GM23338 (cell line): ENCODE data around the gene ZSWIM5. TPM values are rescaled to one million over a fixed set of nuclear protein-coding genes. Genes with fewer than 3 reads are reported as not detected.

Experiments used
- ATAC-seq: fragments of 200-7000 bp; cut with Tn5 transposase; 3 replicates; pipeline ENCODE4 v1.9.1; 2020
- DNase-seq: peaks from one replicate; pipeline ENCODE4 v3.0.0-alpha.2; 2015; ENCODE audit warnings: low spot score
- H2AFZ ChIP-seq: fragments of 200-600 bp; sonication (generic); 2 replicates; pipeline ENCODE4 v1.8.0; 2016; ENCODE audit warnings: antibody characterized with exemption, mild to moderate bottlenecking, moderate library complexity
- H3F3A ChIP-seq: fragments of 200-600 bp; sonication (generic); replicated peaks from 2 replicates; pipeline ENCODE4 v1.8.0; 2017; ENCODE audit warnings: antibody characterized with exemption, mixed run types, low read depth
- H3K27ac ChIP-seq: fragments of 200-600 bp; sonication (generic); 2 replicates; pipeline ENCODE4 v1.6.1; 2016; ENCODE audit warnings: low read depth
- H3K27me3 ChIP-seq: fragments of 200-600 bp; sonication (generic); 2 replicates; pipeline ENCODE4 v1.8.0; 2016; ENCODE audit warnings: mild to moderate bottlenecking, mixed run types, moderate library complexity; ENCODE audit not compliant: insufficient read depth
- H3K36me3 ChIP-seq: fragments of 200-600 bp; sonication (generic); 2 replicates; pipeline ENCODE4 v1.8.0; 2016; ENCODE audit warnings: mild to moderate bottlenecking; ENCODE audit not compliant: insufficient read depth
- H3K4me1 ChIP-seq: fragments of 200-600 bp; sonication (generic); 2 replicates; pipeline ENCODE4 v1.8.0; 2016; ENCODE audit warnings: mild to moderate bottlenecking, moderate library complexity; ENCODE audit not compliant: insufficient read depth
- H3K4me2 ChIP-seq: fragments of 200-600 bp; sonication (generic); 2 replicates; pipeline ENCODE4 v1.7.1; 2017; ENCODE audit warnings: mixed run types
- H3K4me3 ChIP-seq: fragments of 200-600 bp; sonication (generic); 2 replicates; pipeline ENCODE4 v1.6.1; 2016; ENCODE audit warnings: mixed run types
- H3K79me2 ChIP-seq: fragments of 200-600 bp; sonication (generic); replicated peaks from 2 replicates; pipeline ENCODE4 v1.8.0; 2017; ENCODE audit warnings: mild to moderate bottlenecking; ENCODE audit not compliant: insufficient read depth
- H3K9me2 ChIP-seq: fragments of 200-600 bp; sonication (generic); 2 replicates; pipeline ENCODE4 v1.8.0; 2017; ENCODE audit not compliant: insufficient read depth
- H4K20me1 ChIP-seq: fragments of 200-600 bp; sonication (generic); replicated peaks from 2 replicates; pipeline ENCODE4 v1.8.0; 2017; ENCODE audit warnings: mild to moderate bottlenecking; ENCODE audit not compliant: insufficient read depth
- H3K27ac Mint-ChIP-seq: 2 replicates; pipeline ENCODE4 v1.8.0; 2020; ENCODE audit warnings: inconsistent platforms, mild to moderate bottlenecking, moderate library complexity, mixed read lengths
- H3K27me3 Mint-ChIP-seq: 3 replicates; pipeline ENCODE4 v1.8.0; 2022; ENCODE audit warnings: low read depth, mild to moderate bottlenecking, moderate library complexity, mixed read lengths, inconsistent platforms; ENCODE audit not compliant: insufficient read depth, poor library complexity
- H3K36me3 Mint-ChIP-seq: 3 replicates; pipeline ENCODE4 v1.8.0; 2021; ENCODE audit warnings: low read depth, mild to moderate bottlenecking, inconsistent platforms, moderate library complexity, mixed read lengths
- H3K4me1 Mint-ChIP-seq: 3 replicates; pipeline ENCODE4 v1.8.0; 2020; ENCODE audit warnings: mild to moderate bottlenecking, inconsistent platforms, mixed read lengths
- H3K4me3 Mint-ChIP-seq: 3 replicates; pipeline ENCODE4 v1.8.0; 2021; ENCODE audit warnings: moderate library complexity, mild to moderate bottlenecking, inconsistent platforms, mixed read lengths
- H3K9me3 Mint-ChIP-seq: 3 replicates; pipeline ENCODE4 v1.8.0; 2020; ENCODE audit warnings: moderate library complexity, mild to moderate bottlenecking, inconsistent platforms, mixed read lengths
- EZH2 ChIP-seq: fragments of 200-600 bp; sonication (generic); IDR thresholded peaks from one replicate; pipeline ENCODE4 v1.8.0; 2017; ENCODE audit warnings: antibody characterized with exemption, mild to moderate bottlenecking, low read depth; ENCODE audit not compliant: unreplicated experiment
- EZH2phosphoT487 ChIP-seq: fragments of 200-600 bp; sonication (generic); IDR thresholded peaks from one replicate; pipeline ENCODE4 v1.8.1; 2018; ENCODE audit warnings: antibody characterized with exemption; ENCODE audit not compliant: unreplicated experiment
- JUNB ChIP-seq: IDR thresholded peaks from one replicate; pipeline ENCODE4 v1.6.1; 2016; ENCODE audit warnings: antibody characterized with exemption; ENCODE audit not compliant: unreplicated experiment
- POLR2AphosphoS5 ChIP-seq: IDR thresholded peaks from 2 replicates; pipeline ENCODE4 v1.6.1; 2016; ENCODE audit warnings: antibody characterized with exemption, low read depth
- STAT1 ChIP-seq: IDR thresholded peaks from one replicate; pipeline ENCODE4 v1.6.1; 2016; ENCODE audit warnings: antibody characterized with exemption; ENCODE audit not compliant: unreplicated experiment
- ZNF114 ChIP-seq: fragments of 250-450 bp; sonication (Bioruptor Pico); IDR thresholded peaks from 2 replicates; pipeline ENCODE4 v1.5.0; 2020; ENCODE audit warnings: mild to moderate bottlenecking, moderate library complexity
- ZNF331 ChIP-seq: fragments of 250-450 bp; sonication (Bioruptor Pico); IDR thresholded peaks from 2 replicates; pipeline ENCODE4 v1.5.0; 2020; ENCODE audit warnings: low read depth, mild to moderate bottlenecking, moderate library complexity
- polyA plus RNA-seq: library from polyadenylated mRNA; unstranded; fragments of >200 nt; fragmentation: Nextera tagmentation; extraction: Ambion mirVana; gene quantifications from 2 replicates; pipeline ENCODE4 v1.2.1, GENCODE V29; 2016
- total RNA-seq: library from RNA; depleted of rRNA; stranded (reverse); fragments of >200 nt; shearing (Covaris generic); gene quantifications from 2 replicates; pipeline ENCODE4 v1.2.3, GENCODE V29; 2014
- TF ChIP-seq, protein P1 (sequence below), 2 experiments: fragments of 200-600 bp in 1 of 2; sonication (generic) in 1 of 2; conservative IDR thresholded peaks; 2 replicates each; pipeline versions ENCODE4 v1.5.1 to v1.6.1; 2016 to 2017; ENCODE audit warnings: antibody characterized with exemption in 2 of 2, low read depth in 2 of 2, mild to moderate bottlenecking in 2 of 2, moderate library complexity in 1 of 2
- TF ChIP-seq, protein P2 (sequence below): fragments of 250-450 bp; sonication (Bioruptor Pico); IDR thresholded peaks from 2 replicates; pipeline ENCODE4 v1.5.0; 2020; ENCODE audit warnings: mild to moderate bottlenecking, moderate library complexity

Gene ZSWIM5
- total and polyA plus RNA-seq, 2 experiments from 2014 or later, result 0.65 to 3.6 TPM

DNA sequence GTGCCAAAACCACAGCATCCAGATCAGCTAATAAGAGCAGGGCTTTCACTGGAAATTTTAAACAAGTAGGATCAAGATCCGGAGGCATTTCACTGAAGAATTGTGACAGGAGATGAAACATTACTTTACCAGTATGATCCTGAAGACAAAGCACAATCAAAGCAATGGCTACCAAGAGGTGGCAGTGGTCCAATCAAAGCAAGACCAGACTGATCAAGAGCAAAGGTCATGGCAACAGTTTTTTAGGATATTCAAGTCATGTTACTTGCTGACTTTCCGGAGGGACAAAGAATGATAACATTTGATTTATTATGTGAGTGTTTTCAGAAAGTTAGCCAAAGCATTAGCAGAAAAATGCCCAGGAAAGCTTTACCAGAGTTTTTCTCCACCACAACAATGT, 8.2 kb downstream of the ZSWIM5 start:
- Histone ChIP-seq H3K4me3 (no peak overlapping the region), H2AFZ (no peak overlapping the region), H4K20me1 (no peaks in the 10 kb centered on the region), H3K4me2 (no peak overlapping the region), H3K27me3 (no peaks in the 10 kb centered on the region), H3F3A (no peaks in the 10 kb centered on the region), H3K27ac (no peak overlapping the region), H3K9me2 (no peaks in the 10 kb centered on the region), H3K36me3 (no peaks in the 10 kb centered on the region), H3K79me2 (no peaks in the 10 kb centered on the region), H3K4me1 (peaks cover 4% of the 10 kb centered on the region; the same call in 1 of the 2 replicates)
- Mint-ChIP-seq H3K27ac (no peak overlapping the region), H3K27me3 (no peaks in the 10 kb centered on the region), H3K9me3 (peaks cover 6% of the 10 kb centered on the region; the same call in 2 of the 3 replicates), H3K4me3 (no peak overlapping the region), H3K36me3 (no peaks in the 10 kb centered on the region), H3K4me1 (peaks cover 3% of the 10 kb centered on the region; the same call in 2 of the 3 replicates)
- no peak for DNase-seq
- TF ChIP-seq, protein P1, sequence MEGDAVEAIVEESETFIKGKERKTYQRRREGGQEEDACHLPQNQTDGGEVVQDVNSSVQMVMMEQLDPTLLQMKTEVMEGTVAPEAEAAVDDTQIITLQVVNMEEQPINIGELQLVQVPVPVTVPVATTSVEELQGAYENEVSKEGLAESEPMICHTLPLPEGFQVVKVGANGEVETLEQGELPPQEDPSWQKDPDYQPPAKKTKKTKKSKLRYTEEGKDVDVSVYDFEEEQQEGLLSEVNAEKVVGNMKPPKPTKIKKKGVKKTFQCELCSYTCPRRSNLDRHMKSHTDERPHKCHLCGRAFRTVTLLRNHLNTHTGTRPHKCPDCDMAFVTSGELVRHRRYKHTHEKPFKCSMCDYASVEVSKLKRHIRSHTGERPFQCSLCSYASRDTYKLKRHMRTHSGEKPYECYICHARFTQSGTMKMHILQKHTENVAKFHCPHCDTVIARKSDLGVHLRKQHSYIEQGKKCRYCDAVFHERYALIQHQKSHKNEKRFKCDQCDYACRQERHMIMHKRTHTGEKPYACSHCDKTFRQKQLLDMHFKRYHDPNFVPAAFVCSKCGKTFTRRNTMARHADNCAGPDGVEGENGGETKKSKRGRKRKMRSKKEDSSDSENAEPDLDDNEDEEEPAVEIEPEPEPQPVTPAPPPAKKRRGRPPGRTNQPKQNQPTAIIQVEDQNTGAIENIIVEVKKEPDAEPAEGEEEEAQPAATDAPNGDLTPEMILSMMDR (conservative IDR thresholded peaks at IDR 0.05; ENCODE audit: low read depth in 2 of 2), result no peak
- TF ChIP-seq JUNB, result no peak
- TF ChIP-seq, protein P2, sequence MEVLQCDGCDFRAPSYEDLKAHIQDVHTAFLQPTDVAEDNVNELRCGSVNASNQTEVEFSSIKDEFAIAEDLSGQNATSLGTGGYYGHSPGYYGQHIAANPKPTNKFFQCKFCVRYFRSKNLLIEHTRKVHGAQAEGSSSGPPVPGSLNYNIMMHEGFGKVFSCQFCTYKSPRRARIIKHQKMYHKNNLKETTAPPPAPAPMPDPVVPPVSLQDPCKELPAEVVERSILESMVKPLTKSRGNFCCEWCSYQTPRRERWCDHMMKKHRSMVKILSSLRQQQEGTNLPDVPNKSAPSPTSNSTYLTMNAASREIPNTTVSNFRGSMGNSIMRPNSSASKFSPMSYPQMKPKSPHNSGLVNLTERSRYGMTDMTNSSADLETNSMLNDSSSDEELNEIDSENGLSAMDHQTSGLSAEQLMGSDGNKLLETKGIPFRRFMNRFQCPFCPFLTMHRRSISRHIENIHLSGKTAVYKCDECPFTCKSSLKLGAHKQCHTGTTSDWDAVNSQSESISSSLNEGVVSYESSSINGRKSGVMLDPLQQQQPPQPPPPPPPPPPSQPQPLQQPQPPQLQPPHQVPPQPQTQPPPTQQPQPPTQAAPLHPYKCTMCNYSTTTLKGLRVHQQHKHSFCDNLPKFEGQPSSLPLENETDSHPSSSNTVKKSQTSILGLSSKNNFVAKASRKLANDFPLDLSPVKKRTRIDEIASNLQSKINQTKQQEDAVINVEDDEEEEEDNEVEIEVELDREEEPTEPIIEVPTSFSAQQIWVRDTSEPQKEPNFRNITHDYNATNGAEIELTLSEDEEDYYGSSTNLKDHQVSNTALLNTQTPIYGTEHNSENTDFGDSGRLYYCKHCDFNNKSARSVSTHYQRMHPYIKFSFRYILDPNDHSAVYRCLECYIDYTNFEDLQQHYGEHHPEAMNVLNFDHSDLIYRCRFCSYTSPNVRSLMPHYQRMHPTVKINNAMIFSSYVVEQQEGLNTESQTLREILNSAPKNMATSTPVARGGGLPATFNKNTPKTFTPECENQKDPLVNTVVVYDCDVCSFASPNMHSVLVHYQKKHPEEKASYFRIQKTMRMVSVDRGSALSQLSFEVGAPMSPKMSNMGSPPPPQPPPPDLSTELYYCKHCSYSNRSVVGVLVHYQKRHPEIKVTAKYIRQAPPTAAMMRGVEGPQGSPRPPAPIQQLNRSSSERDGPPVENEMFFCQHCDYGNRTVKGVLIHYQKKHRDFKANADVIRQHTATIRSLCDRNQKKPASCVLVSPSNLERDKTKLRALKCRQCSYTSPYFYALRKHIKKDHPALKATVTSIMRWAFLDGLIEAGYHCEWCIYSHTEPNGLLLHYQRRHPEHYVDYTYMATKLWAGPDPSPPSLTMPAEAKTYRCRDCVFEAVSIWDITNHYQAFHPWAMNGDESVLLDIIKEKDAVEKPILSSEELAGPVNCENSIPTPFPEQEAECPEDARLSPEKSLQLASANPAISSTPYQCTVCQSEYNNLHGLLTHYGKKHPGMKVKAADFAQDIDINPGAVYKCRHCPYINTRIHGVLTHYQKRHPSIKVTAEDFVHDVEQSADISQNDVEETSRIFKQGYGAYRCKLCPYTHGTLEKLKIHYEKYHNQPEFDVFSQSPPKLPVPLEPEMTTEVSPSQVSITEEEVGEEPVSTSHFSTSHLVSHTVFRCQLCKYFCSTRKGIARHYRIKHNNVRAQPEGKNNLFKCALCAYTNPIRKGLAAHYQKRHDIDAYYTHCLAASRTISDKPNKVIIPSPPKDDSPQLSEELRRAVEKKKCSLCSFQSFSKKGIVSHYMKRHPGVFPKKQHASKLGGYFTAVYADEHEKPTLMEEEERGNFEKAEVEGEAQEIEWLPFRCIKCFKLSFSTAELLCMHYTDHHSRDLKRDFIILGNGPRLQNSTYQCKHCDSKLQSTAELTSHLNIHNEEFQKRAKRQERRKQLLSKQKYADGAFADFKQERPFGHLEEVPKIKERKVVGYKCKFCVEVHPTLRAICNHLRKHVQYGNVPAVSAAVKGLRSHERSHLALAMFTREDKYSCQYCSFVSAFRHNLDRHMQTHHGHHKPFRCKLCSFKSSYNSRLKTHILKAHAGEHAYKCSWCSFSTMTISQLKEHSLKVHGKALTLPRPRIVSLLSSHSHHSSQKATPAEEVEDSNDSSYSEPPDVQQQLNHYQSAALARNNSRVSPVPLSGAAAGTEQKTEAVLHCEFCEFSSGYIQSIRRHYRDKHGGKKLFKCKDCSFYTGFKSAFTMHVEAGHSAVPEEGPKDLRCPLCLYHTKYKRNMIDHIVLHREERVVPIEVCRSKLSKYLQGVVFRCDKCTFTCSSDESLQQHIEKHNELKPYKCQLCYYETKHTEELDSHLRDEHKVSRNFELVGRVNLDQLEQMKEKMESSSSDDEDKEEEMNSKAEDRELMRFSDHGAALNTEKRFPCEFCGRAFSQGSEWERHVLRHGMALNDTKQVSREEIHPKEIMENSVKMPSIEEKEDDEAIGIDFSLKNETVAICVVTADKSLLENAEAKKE (CRISPR knock-in tag), result no peak
- no peak for TF ChIP-seq ZNF114
- TF ChIP-seq EZH2phosphoT487, result no peak
- no peak for TF ChIP-seq POLR2AphosphoS5
- TF ChIP-seq STAT1, result no peak
- TF ChIP-seq EZH2, result no peak
- TF ChIP-seq ZNF331 (CRISPR knock-in tag), result no peak
- ATAC-seq, result no peak
